Measurements from ENCODE around the gene TGM5. TPM values are rescaled to one million over a fixed set of nuclear protein-coding genes. Genes with fewer than 3 reads are reported as not detected.
A peak's percentile ranks its signal among the peaks of the same experiment; 100 is the strongest.

The TGM5 gene
- total and polyA plus RNA-seq, 2 donors (not counting 1 experiment from before 2014, with no cell fraction given): 0.42 TPM; not detected in 1

DNA sequence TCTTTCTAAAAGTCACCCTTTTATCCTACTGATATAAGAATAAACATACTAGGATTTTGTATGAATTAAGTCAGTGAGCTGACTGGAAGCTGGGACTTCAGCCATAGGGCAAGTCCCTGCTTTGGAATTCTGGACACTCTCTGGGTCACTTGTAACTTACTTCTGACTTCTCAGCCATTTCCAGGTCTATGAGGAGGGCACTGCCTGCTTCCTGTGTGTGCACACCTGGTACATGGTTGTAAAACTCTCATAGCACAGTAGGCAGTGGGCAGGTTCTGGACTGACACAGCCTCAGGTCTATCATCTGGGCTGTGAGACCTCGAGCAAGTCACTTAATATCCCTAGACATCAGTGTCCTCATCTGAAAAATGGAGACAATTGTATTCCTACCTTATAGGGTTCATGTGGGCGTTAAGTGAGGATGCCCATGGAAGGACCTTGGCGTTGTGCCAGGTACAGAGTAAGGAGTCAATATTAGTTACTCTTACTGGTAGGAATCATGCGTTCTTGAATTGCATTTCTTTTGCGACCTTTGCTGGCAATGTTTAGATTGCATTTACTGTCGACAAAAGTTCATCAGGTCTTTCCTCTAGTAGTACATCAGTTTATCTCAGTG is 27.5 kb upstream of the TGM5 start:
- POLR2A ChIA-PET: no interaction called here
- ATAC-seq (ENCODE audit: low read depth) (no peak), DNase-seq (no peak)
- Histone ChIP-seq H3K27ac (ENCODE audit: low read length in 2 of 2) (no peak overlapping the region), H3K9me3 (ENCODE audit: control extremely low read depth in 1 of 3, control insufficient read depth in 2 of 3, insufficient read depth in 1 of 3, low read length in 2 of 3) (no peaks in the 10 kb centered on the region), H3K4me2 (replicated peaks; ENCODE audit: low read depth, low read length, poor library complexity, severe bottlenecking) (no peak overlapping the region), H3K4me3 (ENCODE audit: control extremely low read depth in 1 of 5, extremely low read depth in 1 of 5, insufficient read depth in 1 of 5, low read depth in 2 of 5, low read length in 4 of 5) (no peak overlapping the region), H2AFZ (ENCODE audit: insufficient read depth, low read depth, low read length, poor library complexity, severe bottlenecking) (no peak overlapping the region), H3K27me3 (replicated peaks in 1 of 4; ENCODE audit: control extremely low read depth in 1 of 4, control insufficient read depth in 3 of 4, insufficient read depth in 4 of 4, low read length in 3 of 4) (peaks cover 0 to 15% (median 7%) of the 10 kb centered on the region in 4 experiments), H3K79me2 (ENCODE audit: control insufficient read depth, insufficient read depth, low read length) (no peaks in the 10 kb centered on the region), H4K20me1 (ENCODE audit: control insufficient read depth, insufficient read depth, low read length, poor library complexity, severe bottlenecking) (no peaks in the 10 kb centered on the region), H3K4me1 (ENCODE audit: control insufficient read depth in 2 of 2, insufficient read depth in 2 of 2, low read length in 2 of 2) (peaks cover 4 to 8% of the 10 kb centered on the region in 2 donors), H3K9ac (ENCODE audit: low read length) (no peak overlapping the region), H3K36me3 (replicated peaks in 1 of 2; ENCODE audit: control extremely low read depth in 1 of 2, control insufficient read depth in 1 of 2, extremely low read depth in 1 of 2, insufficient read depth in 2 of 2, low read length in 1 of 2) (no peaks in the 10 kb centered on the region)
- CTCF ChIA-PET: interaction anchor here (1.6 kb wide), 1 partner anchor 69 kb away, joined by 8 read pairs; no protein-coding TSS in a partner anchor
- Mint-ChIP-seq H3K4me3 (no peak overlapping the region), H3K4me1 (peaks cover 8% of the 10 kb centered on the region), H3K27me3 (peaks cover 47% of the 10 kb centered on the region), H3K9me3 (ENCODE audit: insufficient read depth) (no peaks in the 10 kb centered on the region), H3K27ac (peak overlapping the region; percentile 41)
- intact Hi-C loops (cut with micrococcal nuclease): no loop called here
- 89% methylated on average over 3 of the region's 6 CpGs for WGBS (ENCODE audit: insufficient coverage)
- TF ChIP-seq, protein P1, sequence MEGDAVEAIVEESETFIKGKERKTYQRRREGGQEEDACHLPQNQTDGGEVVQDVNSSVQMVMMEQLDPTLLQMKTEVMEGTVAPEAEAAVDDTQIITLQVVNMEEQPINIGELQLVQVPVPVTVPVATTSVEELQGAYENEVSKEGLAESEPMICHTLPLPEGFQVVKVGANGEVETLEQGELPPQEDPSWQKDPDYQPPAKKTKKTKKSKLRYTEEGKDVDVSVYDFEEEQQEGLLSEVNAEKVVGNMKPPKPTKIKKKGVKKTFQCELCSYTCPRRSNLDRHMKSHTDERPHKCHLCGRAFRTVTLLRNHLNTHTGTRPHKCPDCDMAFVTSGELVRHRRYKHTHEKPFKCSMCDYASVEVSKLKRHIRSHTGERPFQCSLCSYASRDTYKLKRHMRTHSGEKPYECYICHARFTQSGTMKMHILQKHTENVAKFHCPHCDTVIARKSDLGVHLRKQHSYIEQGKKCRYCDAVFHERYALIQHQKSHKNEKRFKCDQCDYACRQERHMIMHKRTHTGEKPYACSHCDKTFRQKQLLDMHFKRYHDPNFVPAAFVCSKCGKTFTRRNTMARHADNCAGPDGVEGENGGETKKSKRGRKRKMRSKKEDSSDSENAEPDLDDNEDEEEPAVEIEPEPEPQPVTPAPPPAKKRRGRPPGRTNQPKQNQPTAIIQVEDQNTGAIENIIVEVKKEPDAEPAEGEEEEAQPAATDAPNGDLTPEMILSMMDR (IDR thresholded peaks at IDR 0.05): no peak
- TF ChIP-seq EZH2 (IDR thresholded peaks at IDR 0.05; ENCODE audit: borderline replicate concordance, insufficient read depth, low read depth, low read length, poor library complexity, severe bottlenecking): no peak

DNA sequence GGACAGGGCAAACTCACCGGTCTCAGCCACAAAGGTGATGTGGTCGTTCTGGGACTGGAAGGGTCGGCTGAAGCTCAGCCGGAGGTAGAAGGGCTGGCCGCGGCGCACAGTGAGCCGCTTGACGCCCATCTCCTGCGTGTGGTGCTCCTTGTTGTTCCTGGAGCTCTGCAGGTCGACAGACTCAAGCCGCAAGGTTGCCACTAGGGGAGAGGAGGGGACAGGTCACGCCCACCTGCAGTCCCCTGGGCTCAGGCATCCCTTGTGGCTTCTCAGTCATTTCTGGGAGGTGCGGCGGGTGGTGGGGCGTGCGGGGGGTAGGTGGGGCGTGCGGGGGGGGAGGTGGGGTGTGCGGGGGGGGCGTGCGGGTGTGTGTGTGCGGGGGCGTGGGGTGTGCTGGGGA is 26.7 kb upstream of the TGM5 start:
- H3K9me3 ChIP-seq (ENCODE audit: control extremely low read depth in 1 of 3, control insufficient read depth in 2 of 3, insufficient read depth in 1 of 3, low read length in 2 of 3): no peaks in the 10 kb centered on the region
- peaks cover 4 to 8% of the 10 kb centered on the region in 2 donors for H3K4me1 ChIP-seq (ENCODE audit: control insufficient read depth in 2 of 2, insufficient read depth in 2 of 2, low read length in 2 of 2)
- Mint-ChIP-seq H3K27ac (no peak overlapping the region), H3K4me3 (peak overlapping the region; percentile 41), H3K4me1 (peaks cover 8% of the 10 kb centered on the region), H3K27me3 (peaks cover 41% of the 10 kb centered on the region), H3K9me3 (ENCODE audit: insufficient read depth) (no peaks in the 10 kb centered on the region)
- CTCF ChIA-PET: interaction anchor here (1.6 kb wide), 1 partner anchor 68 kb away, joined by 8 read pairs; no protein-coding TSS in a partner anchor
- H3K9ac ChIP-seq (ENCODE audit: low read length): no peak overlapping the region
- H2AFZ ChIP-seq (ENCODE audit: insufficient read depth, low read depth, low read length, poor library complexity, severe bottlenecking): no peak overlapping the region
- TF ChIP-seq, protein P1 (IDR thresholded peaks at IDR 0.05): no peak
- no peak for TF ChIP-seq EZH2 (IDR thresholded peaks at IDR 0.05; ENCODE audit: borderline replicate concordance, insufficient read depth, low read depth, low read length, poor library complexity, severe bottlenecking)
- no peaks in the 10 kb centered on the region for H3K79me2 ChIP-seq (ENCODE audit: control insufficient read depth, insufficient read depth, low read length)
- intact Hi-C loops (cut with micrococcal nuclease): no loop called here
- H3K4me2 ChIP-seq (replicated peaks; ENCODE audit: low read depth, low read length, poor library complexity, severe bottlenecking): no peak overlapping the region
- no peaks in the 10 kb centered on the region for H3K36me3 ChIP-seq (replicated peaks in 1 of 2; ENCODE audit: control extremely low read depth in 1 of 2, control insufficient read depth in 1 of 2, extremely low read depth in 1 of 2, insufficient read depth in 2 of 2, low read length in 1 of 2)
- H4K20me1 ChIP-seq (ENCODE audit: control insufficient read depth, insufficient read depth, low read length, poor library complexity, severe bottlenecking): no peaks in the 10 kb centered on the region
- H3K4me3 ChIP-seq (ENCODE audit: control extremely low read depth in 1 of 5, extremely low read depth in 1 of 5, insufficient read depth in 1 of 5, low read depth in 2 of 5, low read length in 4 of 5): no peak overlapping the region
- peaks cover 0 to 15% (median 7%) of the 10 kb centered on the region in 4 experiments for H3K27me3 ChIP-seq (replicated peaks in 1 of 4; ENCODE audit: control extremely low read depth in 1 of 4, control insufficient read depth in 3 of 4, insufficient read depth in 4 of 4, low read length in 3 of 4)
- WGBS (ENCODE audit: insufficient coverage): 36% methylated on average over 12 of the region's 24 CpGs
- POLR2A ChIA-PET: no interaction called here
- ATAC-seq (ENCODE audit: low read depth) (peak; percentile 62), DNase-seq (peak; percentile 44)
- no peak overlapping the region for H3K27ac ChIP-seq (ENCODE audit: low read length in 2 of 2)
